ENCODE results near the gene ARSB. TPM values are rescaled to one million over a fixed set of nuclear protein-coding genes. Genes with fewer than 3 reads are reported as not detected.

ARSB gene
- polyA plus RNA-seq, 1 of the 3 experiments (the other 2 are of a cell fraction) = 12.5 TPM

- no peaks in the 10 kb centered on the region for H3K9me2 ChIP-seq
- DNase-seq = no peak
- H3K9me3 ChIP-seq = no peaks in the 10 kb centered on the region
- H3K4me3 ChIP-seq (ENCODE audit: low read depth in 2 of 2, low read length in 1 of 2) = no peak overlapping the region
- H3K27ac ChIP-seq (ENCODE audit: low read depth in 2 of 2, low read length in 1 of 2) = no peak overlapping the region
- no peaks in the 10 kb centered on the region for H3K79me2 ChIP-seq (ENCODE audit: insufficient read depth)
- H4K20me1 ChIP-seq (ENCODE audit: insufficient read depth) = no peaks in the 10 kb centered on the region
- WGBS (ENCODE audit: low lambda C conversion rate) = 84% methylated on average over 6 of the region's 6 CpGs
- peaks cover 6% of the 10 kb centered on the region for H3F3A ChIP-seq (replicated peaks; ENCODE audit: insufficient read depth)
- H3K4me1 ChIP-seq (ENCODE audit: control insufficient read depth in 1 of 2, insufficient read depth in 2 of 2, low read depth in 1 of 2, low read length in 1 of 2) = no peaks in the 10 kb centered on the region; a peak in 1 of 4 replicates
- CTCF ChIA-PET = no interaction called here
- H3K9ac ChIP-seq = no peak overlapping the region
- H2AFZ ChIP-seq (ENCODE audit: low read depth) = no peak overlapping the region
- TF ChIP-seq PBX3 (IDR thresholded peaks at IDR 0.05) = no peak
- TF ChIP-seq CTCF (IDR thresholded peaks at IDR 0.05) = no peak
- TF ChIP-seq MAX (IDR thresholded peaks at IDR 0.05; ENCODE audit: low read depth) = no peak
- no peak for TF ChIP-seq TCF12 (IDR thresholded peaks at IDR 0.05)
- TF ChIP-seq ZBTB33 (IDR thresholded peaks at IDR 0.05; ENCODE audit: borderline replicate concordance, low read depth) = no peak
- TF ChIP-seq SMC3 (IDR thresholded peaks at IDR 0.05; ENCODE audit: low read depth, low read length) = no peak
- TF ChIP-seq MXI1 (IDR thresholded peaks at IDR 0.05; ENCODE audit: low read depth, low read length) = no peak
- TF ChIP-seq RFX5 (IDR thresholded peaks at IDR 0.05; ENCODE audit: low read length) = no peak
- no peak for TF ChIP-seq EZH2phosphoT487 (IDR thresholded peaks at IDR 0.05; ENCODE audit: borderline replicate concordance, low read depth)
- no peak for TF ChIP-seq FOSL2 (IDR thresholded peaks at IDR 0.05; ENCODE audit: borderline replicate concordance, low read depth)
- TF ChIP-seq NFIC (IDR thresholded peaks at IDR 0.05; ENCODE audit: borderline replicate concordance) = no peak
- no peak for TF ChIP-seq SIN3A (IDR thresholded peaks at IDR 0.05; ENCODE audit: borderline replicate concordance, low read depth, low read length)
- TF ChIP-seq YY1 (IDR thresholded peaks at IDR 0.05; ENCODE audit: low read depth) = no peak
- TF ChIP-seq RAD21 (IDR thresholded peaks at IDR 0.05; ENCODE audit: low read length) = no peak
- no peak for TF ChIP-seq FOXM1 (IDR thresholded peaks at IDR 0.05; ENCODE audit: low read depth)
- TF ChIP-seq FOXJ3 (CRISPR knock-in tag; IDR thresholded peaks at IDR 0.05) = no peak
- TF ChIP-seq MEF2A (IDR thresholded peaks at IDR 0.05; ENCODE audit: borderline replicate concordance, low read depth) = no peak
- TF ChIP-seq RCOR1 (IDR thresholded peaks at IDR 0.05; ENCODE audit: low read length) = no peak
- TF ChIP-seq USF1 (IDR thresholded peaks at IDR 0.05; ENCODE audit: borderline replicate concordance, low read depth) = no peak
- TF ChIP-seq EP300 (IDR thresholded peaks at IDR 0.05; ENCODE audit: borderline replicate concordance in 1 of 2, low read depth in 1 of 2, low read length in 1 of 2) = no peak
- H3K36me3 ChIP-seq (replicated peaks in 1 of 2; ENCODE audit: control insufficient read depth in 1 of 2, insufficient read depth in 2 of 2, low read length in 1 of 2) = no peaks in the 10 kb centered on the region
- no peak overlapping the region for H3K4me2 ChIP-seq
- no peaks in the 10 kb centered on the region for H3K27me3 ChIP-seq (ENCODE audit: insufficient read depth)
- POLR2A ChIA-PET = no interaction called here
These were observed 223.3 kb downstream of the ARSB start for GRCh38 chr5:78761840-78762239.

Measured in SK-N-SH (cell line).